GM12873 (cell line): Measurements from ENCODE around the gene FAM193B.

Experiments
- TF ChIP-seq, protein P1 (sequence below): IDR thresholded peaks from 2 replicates; pipeline ENCODE4 v1.5.1; 2012; ENCODE audit warnings: low read depth, mild to moderate bottlenecking, moderate library complexity, low read length, control low read depth; ENCODE audit not compliant: insufficient read depth; ENCODE audit errors: missing control alignments

FAM193B gene

DNA sequence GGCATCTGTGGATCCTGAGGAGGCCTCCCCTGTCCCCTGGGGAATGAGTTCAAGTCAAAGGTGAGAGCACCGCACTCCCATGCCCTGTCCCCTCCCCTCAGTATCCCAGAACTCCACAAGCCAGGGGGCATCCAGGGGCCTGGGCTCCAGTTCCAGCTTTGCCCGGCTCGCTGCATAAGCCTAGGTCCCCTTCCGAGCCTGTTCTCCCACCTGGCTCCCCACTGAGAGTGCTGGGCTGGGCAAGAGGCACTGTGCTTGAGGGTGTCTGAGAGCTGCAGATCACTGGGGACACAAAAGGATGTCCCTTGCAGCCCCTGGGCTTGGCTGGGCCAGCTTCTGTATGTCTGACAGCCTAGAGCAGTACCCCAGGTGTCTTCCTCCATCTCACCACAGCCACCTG lies 49.3 kb downstream of the FAM193B start:
- TF ChIP-seq, protein P1, sequence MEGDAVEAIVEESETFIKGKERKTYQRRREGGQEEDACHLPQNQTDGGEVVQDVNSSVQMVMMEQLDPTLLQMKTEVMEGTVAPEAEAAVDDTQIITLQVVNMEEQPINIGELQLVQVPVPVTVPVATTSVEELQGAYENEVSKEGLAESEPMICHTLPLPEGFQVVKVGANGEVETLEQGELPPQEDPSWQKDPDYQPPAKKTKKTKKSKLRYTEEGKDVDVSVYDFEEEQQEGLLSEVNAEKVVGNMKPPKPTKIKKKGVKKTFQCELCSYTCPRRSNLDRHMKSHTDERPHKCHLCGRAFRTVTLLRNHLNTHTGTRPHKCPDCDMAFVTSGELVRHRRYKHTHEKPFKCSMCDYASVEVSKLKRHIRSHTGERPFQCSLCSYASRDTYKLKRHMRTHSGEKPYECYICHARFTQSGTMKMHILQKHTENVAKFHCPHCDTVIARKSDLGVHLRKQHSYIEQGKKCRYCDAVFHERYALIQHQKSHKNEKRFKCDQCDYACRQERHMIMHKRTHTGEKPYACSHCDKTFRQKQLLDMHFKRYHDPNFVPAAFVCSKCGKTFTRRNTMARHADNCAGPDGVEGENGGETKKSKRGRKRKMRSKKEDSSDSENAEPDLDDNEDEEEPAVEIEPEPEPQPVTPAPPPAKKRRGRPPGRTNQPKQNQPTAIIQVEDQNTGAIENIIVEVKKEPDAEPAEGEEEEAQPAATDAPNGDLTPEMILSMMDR: no peak

- TF ChIP-seq, protein P1: no peak
Observed at GRCh38 chr5:177504086-177505056, 50.0 kb downstream of the FAM193B start.

GRCh38 chr5:177503351-177504085 lies 50.8 kb downstream of the FAM193B start:
- TF ChIP-seq, protein P1: no peak

GRCh38 chr5:177502886-177503285 lies 51.5 kb downstream of the FAM193B start:
- TF ChIP-seq, protein P1: no peak

DNA sequence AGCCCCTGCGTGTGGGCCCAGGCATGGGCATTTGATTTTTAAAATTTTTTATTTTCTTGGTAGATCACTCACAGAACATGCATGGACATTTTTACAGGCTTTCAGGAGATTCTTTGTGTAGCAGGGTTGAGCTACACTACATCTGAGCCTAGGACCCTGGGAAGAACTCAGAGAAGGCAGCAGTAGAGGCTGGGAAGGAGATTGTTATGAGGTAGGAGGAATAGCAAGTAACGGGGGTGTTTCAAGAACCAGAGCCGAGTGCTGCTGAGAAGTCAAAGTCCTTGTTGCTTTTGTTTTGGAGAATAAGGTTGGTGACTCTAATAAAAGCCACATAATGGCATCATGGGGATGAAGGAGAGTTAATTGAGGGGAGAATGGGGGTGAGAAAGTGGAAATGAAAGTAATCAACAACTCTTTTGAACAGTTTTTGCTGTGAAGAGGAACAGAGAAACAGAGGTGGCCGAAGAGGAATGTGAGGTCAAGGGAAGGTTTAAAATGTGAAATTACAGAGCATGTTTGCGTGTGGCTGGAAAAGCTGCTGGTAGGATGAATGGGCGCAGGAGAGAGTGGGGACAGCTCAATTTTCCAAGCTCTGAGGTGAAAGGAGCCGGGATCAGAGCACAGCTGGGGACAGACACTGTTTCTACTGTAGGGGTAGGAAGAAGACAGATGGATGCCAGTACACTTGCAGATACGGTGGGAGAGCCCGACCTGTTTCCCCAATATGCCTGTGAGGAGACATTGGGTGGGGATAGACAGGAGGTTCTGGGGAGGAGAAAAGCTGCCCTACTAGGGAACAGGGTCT lies 52.3 kb downstream of the FAM193B start:
- TF ChIP-seq, protein P1: no peak

DNA sequence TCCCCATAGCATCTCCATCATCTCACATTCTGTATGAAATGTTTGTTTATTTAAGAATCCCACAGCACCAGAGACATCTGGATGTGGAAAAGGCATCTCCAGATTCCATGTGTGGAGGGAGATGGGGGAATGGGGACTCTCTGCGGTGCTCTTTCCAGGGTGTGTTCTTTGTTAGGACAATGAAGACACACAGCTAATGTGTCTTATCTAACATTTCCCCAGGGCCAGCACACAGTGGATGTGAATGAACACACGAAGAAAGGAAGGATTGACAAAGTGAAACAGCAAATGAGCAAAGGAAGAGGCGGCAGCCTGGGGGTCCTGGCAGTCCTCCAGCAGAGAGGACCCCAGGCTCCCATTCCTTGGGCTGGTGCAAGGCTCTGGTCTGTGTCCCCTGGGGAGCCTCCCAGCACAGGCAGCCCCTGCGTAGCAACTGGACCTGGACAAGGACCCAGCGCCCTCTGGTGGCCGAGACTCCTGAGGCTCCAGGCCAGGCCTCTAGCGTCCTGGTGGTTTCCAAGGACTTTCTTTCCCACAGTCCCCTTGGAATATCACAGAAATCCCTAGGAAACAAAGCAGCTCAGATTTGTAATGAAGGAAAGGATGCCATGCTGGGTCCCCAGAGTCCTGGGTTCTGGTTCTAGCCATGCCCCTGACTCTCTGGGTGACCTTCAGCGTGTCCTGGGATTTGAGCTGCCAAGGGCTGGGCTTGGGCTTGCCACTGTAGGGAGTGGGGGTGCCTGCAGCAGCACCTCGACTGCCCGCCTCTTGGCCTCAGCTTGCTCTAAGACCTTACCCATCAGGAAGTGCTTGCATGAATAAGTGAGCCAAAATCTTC lies 53.5 kb downstream of the FAM193B start:
- TF ChIP-seq, protein P1: peak; percentile 97
